Central memory CD8-positive, alpha-beta T cell (primary cell): ENCODE results near the gene PRF1.
A peak's percentile ranks its signal among the peaks of the same experiment; 100 is the strongest.

Source experiments
- ATAC-seq: fragments of 150-1000 bp; cut with Tn5 transposase; replicated peaks from 2 replicates; pipeline ENCODE4 v1.10.0; 2022; ENCODE audit warnings: mild to moderate bottlenecking, moderate FRiP score, moderate number of reproducible peaks; ENCODE audit not compliant: poor library complexity, severe bottlenecking; ENCODE audit errors: extremely low read depth
- DNase-seq, 2 donors: peaks; one replicate each; pipeline ENCODE4 v3.0.0; 2021; ENCODE audit warnings: low spot score in 2 of 2
- H3K27ac Mint-ChIP-seq: one replicate; pipeline ENCODE4 v1.8.0; 2022; ENCODE audit warnings: low read depth, mild to moderate bottlenecking, moderate library complexity, mixed read lengths
- H3K27me3 Mint-ChIP-seq: one replicate; pipeline ENCODE4 v1.8.0; 2022; ENCODE audit warnings: mixed read lengths
- H3K36me3 Mint-ChIP-seq: one replicate; pipeline ENCODE4 v1.8.0; 2022; ENCODE audit warnings: mild to moderate bottlenecking, moderate library complexity, mixed read lengths; ENCODE audit not compliant: insufficient read depth
- H3K4me1 Mint-ChIP-seq: one replicate; pipeline ENCODE4 v1.8.0; 2022; ENCODE audit warnings: mixed read lengths
- H3K4me3 Mint-ChIP-seq: one replicate; pipeline ENCODE4 v1.8.0; 2022; ENCODE audit warnings: mild to moderate bottlenecking, moderate library complexity, mixed read lengths
- H3K9me3 Mint-ChIP-seq: one replicate; pipeline ENCODE4 v1.8.0; 2022; ENCODE audit warnings: mixed read lengths

Gene PRF1

GRCh38 chr10:70596860-70597809, 5.4 kb downstream of the PRF1 start:
- DNase-seq (peak in 1 of 2 donors; percentile 2), ATAC-seq (no peak)
- no peaks in the 10 kb centered on the region for H3K27me3 Mint-ChIP-seq
- H3K9me3 Mint-ChIP-seq, result no peaks in the 10 kb centered on the region
- peaks cover 81% of the 10 kb centered on the region for H3K4me1 Mint-ChIP-seq
- peaks cover 65% of the 10 kb centered on the region for H3K36me3 Mint-ChIP-seq
- H3K4me3 Mint-ChIP-seq, result peak overlapping the region; percentile 96
- H3K27ac Mint-ChIP-seq, result no peak overlapping the region

- Mint-ChIP-seq H3K4me3 (peak overlapping the region; percentile 96), H3K27me3 (no peaks in the 10 kb centered on the region), H3K27ac (no peak overlapping the region), H3K4me1 (peaks cover 79% of the 10 kb centered on the region), H3K36me3 (peaks cover 58% of the 10 kb centered on the region), H3K9me3 (no peaks in the 10 kb centered on the region)
- ATAC-seq, result no peak
- DNase-seq, result peak in 1 of 2 donors; percentile 11
Measured at GRCh38 chr10:70596110-70596798, 6.3 kb downstream of the PRF1 start.

- no peaks in the 10 kb centered on the region for H3K27me3 Mint-ChIP-seq
- no peaks in the 10 kb centered on the region for H3K9me3 Mint-ChIP-seq
- no peak overlapping the region for H3K27ac Mint-ChIP-seq
- H3K4me1 Mint-ChIP-seq, result peaks cover 83% of the 10 kb centered on the region
- ATAC-seq (no peak), DNase-seq (peak in 1 of 2 donors; percentile 9)
- H3K4me3 Mint-ChIP-seq, result peak overlapping the region; percentile 96
- peaks cover 55% of the 10 kb centered on the region for H3K36me3 Mint-ChIP-seq
Measured at GRCh38 chr10:70595566-70596016, 7.0 kb downstream of the PRF1 start.

GRCh38 chr10:70594161-70594560, 8.4 kb downstream of the PRF1 start:
- Mint-ChIP-seq H3K27me3 (no peaks in the 10 kb centered on the region), H3K27ac (peak overlapping the region; percentile 9), H3K4me3 (no peak overlapping the region), H3K4me1 (peaks cover 85% of the 10 kb centered on the region), H3K9me3 (no peaks in the 10 kb centered on the region), H3K36me3 (peaks cover 43% of the 10 kb centered on the region)
- DNase-seq (no peak), ATAC-seq (peak; percentile 47)

- ATAC-seq (no peak), DNase-seq (no peak)
- Mint-ChIP-seq H3K4me3 (no peak overlapping the region), H3K27ac (peak overlapping the region; percentile 9), H3K9me3 (no peaks in the 10 kb centered on the region), H3K27me3 (no peaks in the 10 kb centered on the region), H3K4me1 (peaks cover 82% of the 10 kb centered on the region), H3K36me3 (peaks cover 36% of the 10 kb centered on the region)
Measured at GRCh38 chr10:70593513-70593890, 9.0 kb downstream of the PRF1 start.

GRCh38 chr10:70592746-70593512, 9.6 kb downstream of the PRF1 start:
- no peaks in the 10 kb centered on the region for H3K9me3 Mint-ChIP-seq
- H3K36me3 Mint-ChIP-seq, result peaks cover 31% of the 10 kb centered on the region
- ATAC-seq (no peak), DNase-seq (no peak)
- H3K27me3 Mint-ChIP-seq, result no peaks in the 10 kb centered on the region
- peak overlapping the region; percentile 17 for H3K4me3 Mint-ChIP-seq
- H3K4me1 Mint-ChIP-seq, result peaks cover 82% of the 10 kb centered on the region
- no peak overlapping the region for H3K27ac Mint-ChIP-seq

GRCh38 chr10:70592186-70592735, 10.3 kb downstream of the PRF1 start:
- ATAC-seq, result no peak
- no peak for DNase-seq
- peaks cover 79% of the 10 kb centered on the region for H3K4me1 Mint-ChIP-seq
- H3K27ac Mint-ChIP-seq, result peak overlapping the region; percentile 10
- H3K4me3 Mint-ChIP-seq, result no peak overlapping the region
- no peaks in the 10 kb centered on the region for H3K9me3 Mint-ChIP-seq
- peaks cover 24% of the 10 kb centered on the region for H3K36me3 Mint-ChIP-seq
- no peaks in the 10 kb centered on the region for H3K27me3 Mint-ChIP-seq

GRCh38 chr10:70590655-70591416, 11.7 kb downstream of the PRF1 start:
- Mint-ChIP-seq H3K9me3 (no peaks in the 10 kb centered on the region), H3K4me3 (no peak overlapping the region), H3K27me3 (no peaks in the 10 kb centered on the region), H3K27ac (no peak overlapping the region), H3K4me1 (peaks cover 65% of the 10 kb centered on the region), H3K36me3 (peaks cover 13% of the 10 kb centered on the region)
- DNase-seq (no peak), ATAC-seq (no peak)

- no peak overlapping the region for H3K27ac Mint-ChIP-seq
- H3K4me1 Mint-ChIP-seq, result peaks cover 62% of the 10 kb centered on the region
- DNase-seq (no peak), ATAC-seq (no peak)
- no peaks in the 10 kb centered on the region for H3K9me3 Mint-ChIP-seq
- no peak overlapping the region for H3K4me3 Mint-ChIP-seq
- H3K36me3 Mint-ChIP-seq, result peaks cover 5% of the 10 kb centered on the region
- H3K27me3 Mint-ChIP-seq, result no peaks in the 10 kb centered on the region
Measured at GRCh38 chr10:70589762-70590654, 12.5 kb downstream of the PRF1 start.

GRCh38 chr10:70588859-70589570, 13.5 kb downstream of the PRF1 start:
- Mint-ChIP-seq H3K9me3 (no peaks in the 10 kb centered on the region), H3K36me3 (peaks cover 5% of the 10 kb centered on the region), H3K4me1 (peaks cover 52% of the 10 kb centered on the region), H3K27me3 (no peaks in the 10 kb centered on the region), H3K4me3 (no peak overlapping the region), H3K27ac (no peak overlapping the region)
- ATAC-seq, result no peak
- no peak for DNase-seq
